ENCODE data around the gene CRACR2B. TPM values are rescaled to one million over a fixed set of nuclear protein-coding genes. Genes with fewer than 3 reads are reported as not detected.

Gene CRACR2B
- total and polyA plus RNA-seq, 2 of the 13 experiments (the other 11 are each of a cell fraction or from before 2014, with no cell fraction given) = 14.9 to 21.0 TPM

DNA sequence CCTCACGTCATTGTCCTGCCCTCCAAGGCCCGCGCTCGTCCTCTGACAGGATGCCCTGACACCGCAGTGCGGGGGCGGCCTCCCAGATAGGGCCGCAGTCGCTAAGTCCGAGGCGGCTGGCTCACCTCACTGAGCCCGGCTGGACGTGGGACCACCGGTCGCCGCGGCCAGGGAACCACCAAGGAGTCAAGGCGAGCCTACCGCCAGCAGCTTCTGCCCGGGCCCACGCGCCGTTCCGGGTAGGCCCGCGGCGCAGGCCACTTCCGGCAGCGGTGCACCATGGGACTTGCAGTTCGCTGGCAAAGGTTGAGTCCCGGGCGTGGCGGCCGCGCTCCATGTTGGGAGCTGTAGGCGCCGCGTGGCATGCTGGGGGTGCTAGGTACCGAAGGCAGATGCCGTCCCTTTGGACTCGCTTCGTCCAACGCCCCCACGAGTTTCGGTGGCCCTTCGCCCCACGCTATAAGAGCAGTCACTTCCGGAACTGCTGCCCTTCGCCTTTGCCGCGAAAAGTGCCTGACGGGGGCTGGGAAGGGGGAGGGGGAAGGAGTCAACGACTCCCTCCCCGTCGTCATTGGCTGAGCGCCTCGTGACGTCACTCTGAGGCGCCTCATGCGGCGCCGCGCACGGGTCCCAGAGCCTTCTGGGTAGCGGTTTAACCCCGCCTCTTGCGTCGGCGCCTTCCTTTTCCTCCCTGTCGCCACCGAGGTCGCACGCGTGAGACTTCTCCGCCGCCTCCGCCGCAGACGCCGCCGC lies 18.3 kb upstream of the CRACR2B start, which contains the start of gene RPLP2 (continued):
- TF ChIP-seq, protein P1, sequence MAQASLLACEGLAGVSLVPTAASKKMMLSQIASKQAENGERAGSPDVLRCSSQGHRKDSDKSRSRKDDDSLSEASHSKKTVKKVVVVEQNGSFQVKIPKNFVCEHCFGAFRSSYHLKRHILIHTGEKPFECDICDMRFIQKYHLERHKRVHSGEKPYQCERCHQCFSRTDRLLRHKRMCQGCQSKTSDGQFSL (CRISPR knock-in tag; IDR thresholded peaks at IDR 0.05) = 0 out of 2 replicates have a peak, but pooled peaks have one; percentile 10
- no peak for TF ChIP-seq ZNF234 (CRISPR knock-in tag; conservative IDR thresholded peaks at IDR 0.05)
- TF ChIP-seq ZNF44 (CRISPR knock-in tag; IDR thresholded peaks at IDR 0.05) = no peak
- TF ChIP-seq SETDB1 (CRISPR knock-in tag; IDR thresholded peaks at IDR 0.05; ENCODE audit: borderline replicate concordance) = no peak
- TF ChIP-seq, protein P2, sequence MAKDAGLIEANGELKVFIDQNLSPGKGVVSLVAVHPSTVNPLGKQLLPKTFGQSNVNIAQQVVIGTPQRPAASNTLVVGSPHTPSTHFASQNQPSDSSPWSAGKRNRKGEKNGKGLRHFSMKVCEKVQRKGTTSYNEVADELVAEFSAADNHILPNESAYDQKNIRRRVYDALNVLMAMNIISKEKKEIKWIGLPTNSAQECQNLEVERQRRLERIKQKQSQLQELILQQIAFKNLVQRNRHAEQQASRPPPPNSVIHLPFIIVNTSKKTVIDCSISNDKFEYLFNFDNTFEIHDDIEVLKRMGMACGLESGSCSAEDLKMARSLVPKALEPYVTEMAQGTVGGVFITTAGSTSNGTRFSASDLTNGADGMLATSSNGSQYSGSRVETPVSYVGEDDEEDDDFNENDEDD (CRISPR knock-in tag; IDR thresholded peaks at IDR 0.05; ENCODE audit: borderline replicate concordance) = peak; percentile 83
- 0 out of 2 replicates have a peak, but pooled peaks have one; percentile 7 for TF ChIP-seq ZNF746 (CRISPR knock-in tag; IDR thresholded peaks at IDR 0.05)
- TF ChIP-seq ZNF430 (CRISPR knock-in tag; IDR thresholded peaks at IDR 0.05) = peak; percentile 98
- no peak for TF ChIP-seq REXO4 (CRISPR knock-in tag; IDR thresholded peaks at IDR 0.05; ENCODE audit: borderline replicate concordance)
- TF ChIP-seq ADNP (CRISPR knock-in tag; IDR thresholded peaks at IDR 0.05) = no peak
- TF ChIP-seq, protein P3, sequence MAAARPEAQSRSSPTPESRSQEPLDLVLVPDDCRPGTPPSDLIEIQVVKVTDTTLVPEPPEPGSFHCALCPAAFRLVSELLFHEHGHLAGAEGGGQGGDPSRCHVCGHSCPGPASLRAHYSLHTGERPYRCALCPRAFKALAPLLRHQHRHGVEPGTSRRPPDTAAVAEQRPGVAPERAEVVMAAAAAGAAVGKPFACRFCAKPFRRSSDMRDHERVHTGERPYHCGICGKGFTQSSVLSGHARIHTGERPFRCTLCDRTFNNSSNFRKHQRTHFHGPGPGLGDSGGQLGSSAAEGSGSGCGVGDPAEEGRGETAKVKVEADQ (CRISPR knock-in tag; IDR thresholded peaks at IDR 0.05; ENCODE audit: borderline replicate concordance) = no peak
- TF ChIP-seq RARG (CRISPR knock-in tag; IDR thresholded peaks at IDR 0.05; ENCODE audit: low read depth) = peak; percentile 56; the same call in 1 of the 2 replicates
- no peak for TF ChIP-seq MIER3 (CRISPR knock-in tag; IDR thresholded peaks at IDR 0.05; ENCODE audit: borderline replicate concordance)
- TF ChIP-seq ZNF253 (CRISPR knock-in tag; IDR thresholded peaks at IDR 0.05; ENCODE audit: borderline replicate concordance) = peak; percentile 44; the same call in 1 of the 2 replicates
- TF ChIP-seq, protein P4, sequence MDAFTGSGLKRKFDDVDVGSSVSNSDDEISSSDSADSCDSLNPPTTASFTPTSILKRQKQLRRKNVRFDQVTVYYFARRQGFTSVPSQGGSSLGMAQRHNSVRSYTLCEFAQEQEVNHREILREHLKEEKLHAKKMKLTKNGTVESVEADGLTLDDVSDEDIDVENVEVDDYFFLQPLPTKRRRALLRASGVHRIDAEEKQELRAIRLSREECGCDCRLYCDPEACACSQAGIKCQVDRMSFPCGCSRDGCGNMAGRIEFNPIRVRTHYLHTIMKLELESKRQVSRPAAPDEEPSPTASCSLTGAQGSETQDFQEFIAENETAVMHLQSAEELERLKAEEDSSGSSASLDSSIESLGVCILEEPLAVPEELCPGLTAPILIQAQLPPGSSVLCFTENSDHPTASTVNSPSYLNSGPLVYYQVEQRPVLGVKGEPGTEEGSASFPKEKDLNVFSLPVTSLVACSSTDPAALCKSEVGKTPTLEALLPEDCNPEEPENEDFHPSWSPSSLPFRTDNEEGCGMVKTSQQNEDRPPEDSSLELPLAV (CRISPR knock-in tag; conservative IDR thresholded peaks at IDR 0.05; ENCODE audit: low read depth) = no peak
- TF ChIP-seq ZNF264 (CRISPR knock-in tag; IDR thresholded peaks at IDR 0.05) = 0 out of 2 replicates have a peak, but pooled peaks have one; percentile 14
- no peak for TF ChIP-seq NFE2L2 (IDR thresholded peaks at IDR 0.05; ENCODE audit: low read length)
- TF ChIP-seq SYNCRIP (IDR thresholded peaks at IDR 0.05; ENCODE audit: insufficient read depth, low read depth, low read length) = no peak
- TF ChIP-seq HMG20B (CRISPR knock-in tag; conservative IDR thresholded peaks at IDR 0.05) = no peak; the same call in 1 of the 2 replicates
- no peak for TF ChIP-seq FIP1L1 (IDR thresholded peaks at IDR 0.05; ENCODE audit: borderline replicate concordance, insufficient read depth, low read depth, low read length)
- TF ChIP-seq ZNF432 (CRISPR knock-in tag; IDR thresholded peaks at IDR 0.05; ENCODE audit: borderline replicate concordance) = no peak
- peak; percentile 76; the same call in 1 of the 2 replicates for TF ChIP-seq ZNF614 (CRISPR knock-in tag; IDR thresholded peaks at IDR 0.05; ENCODE audit: borderline replicate concordance)
- no peak; the same call in 1 of the 2 replicates for TF ChIP-seq ZBTB38 (CRISPR knock-in tag; IDR thresholded peaks at IDR 0.05)
- TF ChIP-seq, protein P5, sequence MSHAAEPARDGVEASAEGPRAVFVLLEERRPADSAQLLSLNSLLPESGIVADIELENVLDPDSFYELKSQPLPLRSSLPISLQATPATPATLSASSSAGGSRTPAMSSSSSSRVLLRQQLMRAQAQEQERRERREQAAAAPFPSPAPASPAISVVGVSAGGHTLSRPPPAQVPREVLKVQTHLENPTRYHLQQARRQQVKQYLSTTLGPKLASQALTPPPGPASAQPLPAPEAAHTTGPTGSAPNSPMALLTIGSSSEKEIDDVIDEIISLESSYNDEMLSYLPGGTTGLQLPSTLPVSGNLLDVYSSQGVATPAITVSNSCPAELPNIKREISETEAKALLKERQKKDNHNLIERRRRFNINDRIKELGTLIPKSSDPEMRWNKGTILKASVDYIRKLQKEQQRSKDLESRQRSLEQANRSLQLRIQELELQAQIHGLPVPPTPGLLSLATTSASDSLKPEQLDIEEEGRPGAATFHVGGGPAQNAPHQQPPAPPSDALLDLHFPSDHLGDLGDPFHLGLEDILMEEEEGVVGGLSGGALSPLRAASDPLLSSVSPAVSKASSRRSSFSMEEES (CRISPR knock-in tag; IDR thresholded peaks at IDR 0.05) = no peak; the same call in 1 of the 2 replicates
- TF ChIP-seq PHF8 (CRISPR knock-in tag; IDR thresholded peaks at IDR 0.05) = peak; percentile 100

Data from HepG2 (cell line).